Measurements from ENCODE around the gene ASAP3.
"Not testable (repeated sequence)": the region's sequence is repeated elsewhere in the genome, so short reads cannot be mapped to it uniquely, and the experiment has no call there.

Gene ASAP3

GRCh38 chr1:23517581-23517980 is 33.6 kb upstream of the ASAP3 start:
- ChIA-PET CTCF (interaction anchor here (12.7 kb wide), 1 partner anchor 20 kb away, joined by 161 read pairs; no protein-coding TSS in a partner anchor), POLR2A (no interaction called here)
- no peak for DNase-seq (ENCODE audit: low read depth, low spot score)
- H3K4me3 ChIP-seq (ENCODE audit: low read depth, low read length) = no peak overlapping the region
- no peak for TF ChIP-seq CTCF (IDR thresholded peaks at IDR 0.05; ENCODE audit: insufficient read depth, low read length, missing control alignments)

- ChIA-PET CTCF (interaction anchor here (1.4 to 4.7 kb wide), 3 partner anchors 8 to 29 kb away, joined by 3 to 58 read pairs (median 9); no protein-coding TSS in a partner anchor), POLR2A (no interaction called here)
- no peak overlapping the region for H3K4me3 ChIP-seq (ENCODE audit: low read depth, low read length)
- TF ChIP-seq CTCF (IDR thresholded peaks at IDR 0.05; ENCODE audit: insufficient read depth, low read length, missing control alignments) = no peak
- DNase-seq (ENCODE audit: low read depth, low spot score) = no peak
These were observed 31.9 kb upstream of the ASAP3 start for GRCh38 chr1:23515905-23516304.

DNA sequence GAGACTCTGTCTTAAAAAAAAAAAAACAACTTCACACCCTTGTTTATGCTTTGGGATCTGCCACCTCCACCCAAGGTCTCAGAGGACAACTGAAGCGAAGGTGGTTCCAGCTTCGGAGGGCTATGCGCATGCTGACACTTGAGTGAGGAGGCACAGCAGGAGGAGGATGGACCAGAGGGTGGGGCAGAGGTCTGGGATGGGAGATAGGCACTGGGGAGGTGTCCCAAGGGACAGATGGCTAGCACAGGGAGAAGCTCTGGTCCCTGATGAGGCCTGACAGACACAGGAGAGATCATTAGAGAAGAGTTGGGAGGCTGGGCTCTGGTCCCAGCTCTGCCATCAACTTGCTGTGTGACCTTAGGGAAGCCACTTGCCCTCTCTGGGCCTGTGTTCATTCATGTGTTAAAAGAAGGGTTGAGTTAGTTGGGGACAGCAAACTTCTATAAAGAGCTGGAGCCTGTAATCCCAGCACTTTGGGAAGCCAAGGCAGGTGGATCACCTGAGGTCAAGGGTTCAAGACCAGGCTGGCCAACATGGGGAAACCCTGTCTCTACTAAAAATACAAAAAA is 30.2 kb upstream of the ASAP3 start:
- H3K4me3 ChIP-seq (ENCODE audit: low read depth, low read length) = no peak overlapping the region
- CTCF ChIA-PET = interaction anchor here (1.1 to 4.7 kb wide), 5 partner anchors 13 to 123 kb away, joined by 3 to 58 read pairs (median 6); no protein-coding TSS in a partner anchor
- POLR2A ChIA-PET = no interaction called here
- no peak for DNase-seq (ENCODE audit: low read depth, low spot score)
- TF ChIP-seq CTCF (IDR thresholded peaks at IDR 0.05; ENCODE audit: insufficient read depth, low read length, missing control alignments) = no peak

GRCh38 chr1:23509896-23510295 is 25.9 kb upstream of the ASAP3 start:
- no peak for DNase-seq (ENCODE audit: low read depth, low spot score)
- CTCF ChIA-PET = interaction anchor here (6.3 kb wide), 1 partner anchor 13 kb away, joined by 107 read pairs; no protein-coding TSS in a partner anchor
- no peak overlapping the region for H3K4me3 ChIP-seq (ENCODE audit: low read depth, low read length)
- TF ChIP-seq CTCF (IDR thresholded peaks at IDR 0.05; ENCODE audit: insufficient read depth, low read length, missing control alignments) = no peak
- POLR2A ChIA-PET = no interaction called here

DNA sequence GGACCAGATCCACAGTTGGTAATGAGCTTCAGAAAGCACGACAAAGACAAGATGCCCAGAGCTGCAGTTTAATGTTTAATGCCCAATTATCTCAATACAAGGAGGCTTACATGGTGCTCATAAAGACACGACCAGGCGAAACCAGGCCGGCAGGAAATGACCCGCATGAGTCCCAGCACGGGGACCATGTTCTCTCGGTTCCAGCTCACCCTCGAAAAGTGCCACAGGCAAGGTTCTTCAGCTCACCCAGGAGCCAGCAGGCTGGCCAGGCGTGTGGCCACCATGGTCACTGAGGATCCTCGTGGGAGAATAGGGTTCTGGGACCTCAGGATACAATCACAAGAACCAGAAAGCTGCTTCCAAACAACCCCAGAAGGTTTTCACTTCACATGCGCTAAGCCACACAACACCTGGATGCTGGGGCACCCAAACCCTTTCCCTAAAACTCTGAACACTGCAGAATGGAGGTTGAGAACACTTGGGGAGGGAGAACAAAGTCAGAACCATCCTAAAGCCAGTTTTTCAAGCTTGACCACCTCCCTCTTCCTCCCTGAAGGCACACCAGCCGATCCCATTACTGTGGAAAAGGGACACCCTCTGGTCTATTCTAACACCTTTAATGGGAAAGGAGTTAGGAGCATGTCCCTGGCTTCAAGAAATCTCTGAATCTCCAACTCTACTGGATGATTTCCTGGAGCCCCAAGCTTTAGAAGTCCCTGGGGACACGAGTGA is 22.6 kb upstream of the ASAP3 start:
- ChIA-PET CTCF (interaction anchor here (1.6 to 6.3 kb wide), 3 partner anchors 10 to 131 kb away, joined by 3 to 107 read pairs (median 9); no protein-coding TSS in a partner anchor), POLR2A (no interaction called here)
- H3K4me3 ChIP-seq (ENCODE audit: low read depth, low read length) = no peak overlapping the region
- DNase-seq (ENCODE audit: low read depth, low spot score) = no peak
- no peak for TF ChIP-seq CTCF (IDR thresholded peaks at IDR 0.05; ENCODE audit: insufficient read depth, low read length, missing control alignments)

GRCh38 chr1:23505851-23506250 is 21.9 kb upstream of the ASAP3 start:
- ChIA-PET CTCF (interaction anchor here (1.6 to 6.3 kb wide), 3 partner anchors 9 to 132 kb away, joined by 3 to 107 read pairs (median 9); no protein-coding TSS in a partner anchor), POLR2A (no interaction called here)
- H3K4me3 ChIP-seq (ENCODE audit: low read depth, low read length) = no peak overlapping the region
- no peak for DNase-seq (ENCODE audit: low read depth, low spot score)
- TF ChIP-seq CTCF (IDR thresholded peaks at IDR 0.05; ENCODE audit: insufficient read depth, low read length, missing control alignments) = no peak

DNA sequence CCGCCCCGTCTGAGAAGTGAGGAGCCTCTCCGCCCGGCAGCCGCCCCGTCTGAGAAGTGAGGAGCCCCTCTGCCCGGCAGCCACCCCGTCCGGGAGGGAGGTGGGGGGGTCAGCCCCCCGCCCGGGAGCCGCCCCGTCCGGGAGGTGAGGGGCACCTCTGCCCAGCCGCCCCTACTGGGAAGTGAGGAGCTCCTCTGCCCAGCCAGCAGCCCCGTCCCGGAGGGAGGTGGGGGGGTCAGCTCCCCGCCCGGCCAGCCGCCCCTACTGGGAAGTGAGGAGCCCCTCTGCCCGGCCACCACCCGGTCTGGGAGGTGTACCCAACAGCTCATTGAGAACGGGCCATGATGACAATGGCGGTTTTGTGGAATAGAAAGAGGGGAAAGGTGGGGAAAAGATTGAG is 20.2 kb upstream of the ASAP3 start:
- CTCF ChIA-PET; POLR2A ChIA-PET; H3K4me3 ChIP-seq (ENCODE audit: low read depth, low read length); DNase-seq (ENCODE audit: low read depth, low spot score): not testable (repeated sequence)

All from AG04449 (cell line).